K562 (cell line): ENCODE results near the gene DKC1. TPM values are rescaled to one million over a fixed set of nuclear protein-coding genes. Genes with fewer than 3 reads are reported as not detected.
A peak's percentile ranks its signal among the peaks of the same experiment; 100 is the strongest.

Experiments
- ATAC-seq: fragments of 200-7000 bp; cut with Tn5 transposase; 3 replicates; pipeline ENCODE4 v1.9.1; 2020; ENCODE audit warnings: moderate library complexity
- BruUV-seq: library from RNA; stranded (reverse); fragments of 400-500 nt; replicated peaks from 2 replicates; lab custom pipeline; 2021; lab: Mats Ljungman, UMichigan
- CTCF ChIA-PET: fragments of 300-600 bp; formaldehyde crosslinking; extraction: SDS; loops from one replicate; lab custom pipeline; 2021; ENCODE audit warnings: low intra/inter-chr PET ratio; lab: Yijun Ruan, JAX
- POLR2A ChIA-PET: fragments of 300-600, 350-650 bp; sonication (Branson Sonifier 250); formaldehyde crosslinking; extraction: SDS; loops from one replicate; lab custom pipeline; 2021; ENCODE audit warnings: antibody characterized with exemption, inconsistent platforms; lab: Yijun Ruan, JAX
- DNase-seq, 4 experiments: peaks; one replicate each; pipeline versions ENCODE4 v3.0.0 to v3.0.0-alpha.2; 2011 to 2018; ENCODE audit warnings: low spot score in 3 of 4, mixed read lengths in 3 of 4; ENCODE audit errors: extremely low read depth in 1 of 4
- FAIRE-seq: peaks from 2 replicates; lab custom pipeline; 2011; peaks lifted over from hg19 to GRCh38; lab: Jason Lieb, UNC
- H2AFZ ChIP-seq: 2 replicates; pipeline ENCODE4 v1.6.0; 2011; ENCODE audit warnings: low read depth, low read length, control low read depth, inconsistent platforms
- H3K27ac ChIP-seq: fragments of 200-600 bp; 3 replicates; pipeline ENCODE4 v1.8.0; 2011; ENCODE audit warnings: low read depth, mild to moderate bottlenecking, control low read depth, inconsistent platforms, low read length, moderate library complexity, mixed read lengths; ENCODE audit errors: extremely low read depth
- H3K27me3 ChIP-seq, 2 experiments: fragments of 300-600 bp in 1 of 2; 2 replicates in 1 of 2; 3 replicates in 1 of 2; pipeline versions ENCODE4 v1.6.0 to v1.8.0; 2011; ENCODE audit warnings: inconsistent platforms in 2 of 2, low read length in 2 of 2, mild to moderate bottlenecking in 1 of 2, mixed read lengths in 1 of 2, moderate library complexity in 1 of 2; ENCODE audit not compliant: control insufficient read depth in 2 of 2, insufficient read depth in 2 of 2
- H3K36me3 ChIP-seq: fragments of 300-600 bp; 3 replicates; pipeline ENCODE4 v1.8.0; 2011; ENCODE audit warnings: mild to moderate bottlenecking, low read length, inconsistent platforms; ENCODE audit not compliant: control insufficient read depth, insufficient read depth
- H3K4me1 ChIP-seq, 2 experiments: fragments of 200-600 bp in 1 of 2; replicated peaks in 1 of 2; 2 replicates in 1 of 2; 3 replicates in 1 of 2; pipeline versions ENCODE4 v1.5.1 to v1.8.0; 2011; ENCODE audit warnings: inconsistent platforms in 2 of 2, low read length in 2 of 2, mild to moderate bottlenecking in 1 of 2, mixed read lengths in 1 of 2, moderate library complexity in 1 of 2; ENCODE audit not compliant: control insufficient read depth in 2 of 2, insufficient read depth in 2 of 2
- H3K4me2 ChIP-seq: 2 replicates; pipeline ENCODE4 v1.6.1; 2011; ENCODE audit warnings: low read length, control low read depth, inconsistent platforms, mixed read lengths; ENCODE audit not compliant: insufficient read depth
- H3K4me3 ChIP-seq: fragments of 200-600 bp; sonication (generic), shearing (Covaris generic); 2 replicates; pipeline ENCODE4 v1.5.1; 2016; ENCODE audit warnings: control low read depth, inconsistent platforms
- H3K79me2 ChIP-seq: fragments of 200-600 bp; 3 replicates; pipeline ENCODE4 v1.8.0; 2011; ENCODE audit warnings: low read length, inconsistent platforms; ENCODE audit not compliant: control insufficient read depth, insufficient read depth
- H3K9ac ChIP-seq, 2 experiments: 2 replicates each; pipeline versions ENCODE4 v1.6.0 to v1.6.1; 2011; ENCODE audit warnings: low read depth in 2 of 2, low read length in 2 of 2, control low read depth in 1 of 2, inconsistent platforms in 1 of 2, mild to moderate bottlenecking in 1 of 2, mixed read lengths in 1 of 2; ENCODE audit not compliant: insufficient read depth in 1 of 2
- H3K9me1 ChIP-seq: one replicate; pipeline ENCODE4 v1.6.0; 2011; ENCODE audit warnings: inconsistent platforms, mild to moderate bottlenecking, low read length, moderate library complexity; ENCODE audit not compliant: control insufficient read depth, insufficient read depth
- H3K9me3 ChIP-seq: replicated peaks from 2 replicates; pipeline ENCODE4 v1.5.1; 2011; ENCODE audit warnings: low read depth, low read length, inconsistent platforms; ENCODE audit not compliant: control insufficient read depth, insufficient read depth
- H4K20me1 ChIP-seq: replicated peaks from 2 replicates; pipeline ENCODE4 v1.6.1; 2011; ENCODE audit warnings: low read length, inconsistent platforms, mixed read lengths; ENCODE audit not compliant: control insufficient read depth, insufficient read depth
- ATF7 ChIP-seq: fragments of 450-650 bp; IDR thresholded peaks from 2 replicates; pipeline ENCODE4 v1.7.1; 2014; ENCODE audit warnings: mild to moderate bottlenecking, moderate library complexity
- E2F1 ChIP-seq: sonication (generic); formaldehyde crosslinking; IDR thresholded peaks from 2 replicates; pipeline ENCODE4 v1.8.1; 2023; ENCODE audit warnings: mild to moderate bottlenecking, missing genetic modification reagents, moderate library complexity
- GABPB2 ChIP-seq: fragments of 250-450 bp; sonication (Bioruptor Pico); conservative IDR thresholded peaks from 2 replicates; pipeline ENCODE4 v1.5.1; 2021; ENCODE audit warnings: mild to moderate bottlenecking
- HDAC2 ChIP-seq: fragments of 450-650 bp; IDR thresholded peaks from 2 replicates; pipeline ENCODE4 v1.6.1; 2016; ENCODE audit warnings: mild to moderate bottlenecking
- NBN ChIP-seq: fragments of 450-650 bp; IDR thresholded peaks from 2 replicates; pipeline ENCODE4 v1.6.1; 2016; ENCODE audit warnings: low read depth, mild to moderate bottlenecking
- POLR3A ChIP-seq: IDR thresholded peaks from 2 replicates; pipeline ENCODE4 v1.6.1; 2011; ENCODE audit warnings: borderline replicate concordance, mild to moderate bottlenecking, moderate library complexity; ENCODE audit not compliant: insufficient read length, insufficient read depth; ENCODE audit errors: extremely low read depth
- RFX7 ChIP-seq: fragments of 250-450 bp; sonication (Bioruptor Pico); IDR thresholded peaks from 2 replicates; pipeline ENCODE4 v1.5.1; 2021; ENCODE audit warnings: mild to moderate bottlenecking
- SMARCC2 ChIP-seq: fragments of 450-650 bp; IDR thresholded peaks from 2 replicates; pipeline ENCODE4 v1.6.1; 2017; ENCODE audit warnings: antibody characterized with exemption, moderate library complexity, mild to moderate bottlenecking, low read depth
- TAF1 ChIP-seq: IDR thresholded peaks from 2 replicates; pipeline ENCODE4 v1.6.1; 2011; ENCODE audit warnings: mild to moderate bottlenecking, low read length, moderate library complexity; ENCODE audit not compliant: insufficient read depth, control insufficient read depth, severe bottlenecking; ENCODE audit errors: extremely low read depth
- TAL1 ChIP-seq: fragments of 450-650 bp; IDR thresholded peaks from 2 replicates; pipeline ENCODE4 v1.6.1; 2016; ENCODE audit warnings: mild to moderate bottlenecking
- XRCC3 ChIP-seq: fragments of 450-650 bp; IDR thresholded peaks from 2 replicates; pipeline ENCODE4 v1.6.1; 2017; ENCODE audit warnings: mild to moderate bottlenecking, moderate library complexity
- ZEB2 ChIP-seq: fragments of 450-650 bp; IDR thresholded peaks from 2 replicates; pipeline ENCODE4 v1.6.1; 2016
- ZNF239 ChIP-seq: fragments of 250-450 bp; sonication (Bioruptor Pico); IDR thresholded peaks from 2 replicates; pipeline ENCODE4 v1.4.0; 2020; ENCODE audit warnings: mild to moderate bottlenecking
- ZNF280B ChIP-seq: fragments of 250-450 bp; sonication (Bioruptor Pico); IDR thresholded peaks from 2 replicates; pipeline ENCODE4 v1.5.1; 2021; ENCODE audit warnings: mild to moderate bottlenecking
- in situ Hi-C: fragments of 300-500 bp; cut with MboI; formaldehyde crosslinking; loops from 4 replicates; pipeline ENCODE4 v1.15.0; 2018; ENCODE audit warnings: inconsistent platforms, mixed read lengths
- intact Hi-C: fragments of 100-400 bp; cut with micrococcal nuclease; formaldehyde crosslinking; loops from 2 replicates; pipeline ENCODE4 v1.14.2; 2022
- polyA plus RNA-seq, 8 experiments: library from polyadenylated mRNA; depleted of rRNA in 4 of 8; stranded (reverse) in 5 of 8; unstranded in 3 of 8; fragments of >200 nt; fragmentation: Nextera tagmentation in 2 of 8; fragmentation: Illumina TruSeq in 1 of 8; extraction: Ambion mirVana in 2 of 8; extraction: Trizol in 1 of 8; gene quantifications; 2 replicates each; pipeline versions ENCODE4 v1.2.1 to v1.2.3, GENCODE V29; 2011 to 2014; ENCODE audit warnings: inconsistent platforms in 1 of 8, missing spikeins in 1 of 8
- total RNA-seq, 7 experiments: library from RNA; depleted of rRNA in 6 of 7; stranded (reverse); fragments of >200 nt in 6 of 7; fragmentation: Illumina TruSeq in 2 of 7; extraction: Trizol in 2 of 7; gene quantifications; 2 replicates each; pipeline versions ENCODE4 v1.2.1 to v1.2.3, GENCODE V29; 2011 to 2021; ENCODE audit warnings: low replicate concordance in 1 of 7
- TF ChIP-seq, protein P1 (sequence below): sonication (generic); formaldehyde crosslinking; IDR thresholded peaks from 2 replicates; pipeline ENCODE4 v1.9.0; 2022; ENCODE audit warnings: mild to moderate bottlenecking, missing genetic modification reagents
- TF ChIP-seq, protein P2 (sequence below): sonication (generic); formaldehyde crosslinking; IDR thresholded peaks from 2 replicates; pipeline ENCODE4 v1.8.1; 2023; ENCODE audit warnings: mild to moderate bottlenecking, missing genetic modification reagents
- TF ChIP-seq, protein P3 (sequence below): fragments of 250-450 bp; sonication (Bioruptor Pico); IDR thresholded peaks from 2 replicates; pipeline ENCODE4 v1.5.0; 2021

Gene DKC1
- total and polyA plus RNA-seq, 9 of the 15 experiments (the other 6 are each of a cell fraction or from before 2014, with no cell fraction given): 205 to 313 (median 219) TPM

GRCh38 chrX:154742613-154743012 lies 20.1 kb upstream of the DKC1 start:
- in situ Hi-C loops: loop anchor here (25.0 kb wide), 1 partner anchor 155 kb away; the partner anchor contains the start of gene CTAG1A
- no peak overlapping the region for H2AFZ ChIP-seq
- no peaks in the 10 kb centered on the region for H4K20me1 ChIP-seq
- peak overlapping the region in 1 of 2 experiments; percentile 9; a peak in 1 of 4 replicates for H3K9ac ChIP-seq
- intact Hi-C loops: no loop called here
- peaks cover 9% of the 10 kb centered on the region; the same call in 2 of the 3 replicates for H3K36me3 ChIP-seq
- DNase-seq (peak in 1 of 4 experiments; percentile 38), ATAC-seq (peak; percentile 37), FAIRE-seq (peak; percentile 6)
- H3K4me2 ChIP-seq: no peak overlapping the region; the same call in 1 of the 2 replicates
- no peaks in the 10 kb centered on the region for H3K9me3 ChIP-seq
- no TSS peak for BruUV-seq
- no peaks in the 10 kb centered on the region for H3K27me3 ChIP-seq
- no peaks in the 10 kb centered on the region for H3K9me1 ChIP-seq
- 0 out of 3 replicates have a peak overlapping the region, but pooled peaks have one; percentile 26 for H3K27ac ChIP-seq
- peaks cover 90% of the 10 kb centered on the region for H3K79me2 ChIP-seq
- no peak overlapping the region for H3K4me3 ChIP-seq
- POLR2A ChIA-PET: interaction anchor here (0.6 to 0.8 kb wide), 2 partner anchors 16 to 24 kb away, joined by 3 to 4 read pairs; no protein-coding TSS in a partner anchor
- H3K4me1 ChIP-seq: peaks cover 0 to 28% of the 10 kb centered on the region in 2 experiments; a peak in 3 of 5 replicates
- CTCF ChIA-PET: no interaction called here
- TF ChIP-seq RFX7: no peak
- TF ChIP-seq GABPB2 (CRISPR knock-in tag): no peak
- TF ChIP-seq NBN: no peak
- TF ChIP-seq XRCC3: no peak
- no peak for TF ChIP-seq SMARCC2
- TF ChIP-seq, protein P1, sequence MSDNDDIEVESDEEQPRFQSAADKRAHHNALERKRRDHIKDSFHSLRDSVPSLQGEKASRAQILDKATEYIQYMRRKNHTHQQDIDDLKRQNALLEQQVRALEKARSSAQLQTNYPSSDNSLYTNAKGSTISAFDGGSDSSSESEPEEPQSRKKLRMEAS (CRISPR knock-in tag): no peak
- TF ChIP-seq, protein P2, sequence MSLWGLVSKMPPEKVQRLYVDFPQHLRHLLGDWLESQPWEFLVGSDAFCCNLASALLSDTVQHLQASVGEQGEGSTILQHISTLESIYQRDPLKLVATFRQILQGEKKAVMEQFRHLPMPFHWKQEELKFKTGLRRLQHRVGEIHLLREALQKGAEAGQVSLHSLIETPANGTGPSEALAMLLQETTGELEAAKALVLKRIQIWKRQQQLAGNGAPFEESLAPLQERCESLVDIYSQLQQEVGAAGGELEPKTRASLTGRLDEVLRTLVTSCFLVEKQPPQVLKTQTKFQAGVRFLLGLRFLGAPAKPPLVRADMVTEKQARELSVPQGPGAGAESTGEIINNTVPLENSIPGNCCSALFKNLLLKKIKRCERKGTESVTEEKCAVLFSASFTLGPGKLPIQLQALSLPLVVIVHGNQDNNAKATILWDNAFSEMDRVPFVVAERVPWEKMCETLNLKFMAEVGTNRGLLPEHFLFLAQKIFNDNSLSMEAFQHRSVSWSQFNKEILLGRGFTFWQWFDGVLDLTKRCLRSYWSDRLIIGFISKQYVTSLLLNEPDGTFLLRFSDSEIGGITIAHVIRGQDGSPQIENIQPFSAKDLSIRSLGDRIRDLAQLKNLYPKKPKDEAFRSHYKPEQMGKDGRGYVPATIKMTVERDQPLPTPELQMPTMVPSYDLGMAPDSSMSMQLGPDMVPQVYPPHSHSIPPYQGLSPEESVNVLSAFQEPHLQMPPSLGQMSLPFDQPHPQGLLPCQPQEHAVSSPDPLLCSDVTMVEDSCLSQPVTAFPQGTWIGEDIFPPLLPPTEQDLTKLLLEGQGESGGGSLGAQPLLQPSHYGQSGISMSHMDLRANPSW: no peak
- TF ChIP-seq ATF7: no peak
- TF ChIP-seq TAL1: peak; percentile 33; the same call in 1 of the 2 replicates
- TF ChIP-seq E2F1 (CRISPR knock-in tag): no peak
- TF ChIP-seq HDAC2: no peak
- no peak for TF ChIP-seq TAF1
- no peak for TF ChIP-seq ZNF280B (CRISPR knock-in tag)
- TF ChIP-seq POLR3A: no peak
- TF ChIP-seq ZNF239: no peak
- TF ChIP-seq ZEB2: no peak
- TF ChIP-seq, protein P3, sequence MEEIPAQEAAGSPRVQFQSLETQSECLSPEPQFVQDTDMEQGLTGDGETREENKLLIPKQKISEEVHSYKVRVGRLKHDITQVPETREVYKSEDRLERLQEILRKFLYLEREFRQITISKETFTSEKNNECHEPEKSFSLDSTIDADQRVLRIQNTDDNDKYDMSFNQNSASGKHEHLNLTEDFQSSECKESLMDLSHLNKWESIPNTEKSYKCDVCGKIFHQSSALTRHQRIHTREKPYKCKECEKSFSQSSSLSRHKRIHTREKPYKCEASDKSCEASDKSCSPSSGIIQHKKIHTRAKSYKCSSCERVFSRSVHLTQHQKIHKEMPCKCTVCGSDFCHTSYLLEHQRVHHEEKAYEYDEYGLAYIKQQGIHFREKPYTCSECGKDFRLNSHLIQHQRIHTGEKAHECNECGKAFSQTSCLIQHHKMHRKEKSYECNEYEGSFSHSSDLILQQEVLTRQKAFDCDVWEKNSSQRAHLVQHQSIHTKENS: no peak
